Measurements from ENCODE around the gene RSPH1.
"Not testable (repeated sequence)": the region's sequence is repeated elsewhere in the genome, so short reads cannot be mapped to it uniquely, and the experiment has no call there.

RSPH1 gene

DNA sequence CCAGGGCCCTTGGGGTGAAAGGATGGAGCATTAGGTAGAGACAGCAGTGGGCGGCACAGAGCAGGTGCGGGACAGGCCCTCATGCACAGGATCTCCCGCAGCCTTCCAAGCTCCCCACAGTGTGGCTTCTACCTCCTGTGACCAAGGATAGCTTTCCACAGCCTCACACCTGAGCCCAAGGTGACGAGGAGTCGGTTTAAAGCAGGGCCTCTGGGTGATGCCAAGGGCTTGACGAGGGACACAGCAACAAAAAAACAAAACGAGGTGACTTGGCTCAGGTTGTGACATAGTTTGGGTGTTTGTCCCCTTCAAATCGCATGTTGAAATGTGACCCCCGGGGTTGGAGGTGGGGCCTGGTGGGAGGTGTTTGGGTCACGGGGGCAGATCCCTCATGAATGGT is 15.3 kb downstream of the RSPH1 start:
- no peak for DNase-seq

DNA sequence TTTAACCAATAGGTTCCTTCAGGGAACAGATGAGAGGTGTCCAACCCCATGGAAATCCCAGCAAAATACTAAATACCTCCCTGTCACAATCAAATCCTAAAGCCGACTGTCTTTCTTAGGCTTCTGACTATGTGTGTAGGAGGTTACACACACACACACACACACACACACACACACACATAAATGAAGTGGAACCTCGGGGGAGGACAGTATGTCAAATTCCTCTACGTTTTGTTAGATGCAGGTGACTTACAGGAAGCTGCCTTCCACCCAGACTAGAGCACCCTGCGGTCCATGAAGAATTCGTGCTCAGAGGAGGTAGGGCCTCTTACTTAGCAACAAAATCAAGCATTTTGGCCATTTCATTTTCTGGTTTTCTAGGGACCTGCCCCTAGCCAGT is 16.4 kb downstream of the RSPH1 start:
- no peak for DNase-seq

DNA sequence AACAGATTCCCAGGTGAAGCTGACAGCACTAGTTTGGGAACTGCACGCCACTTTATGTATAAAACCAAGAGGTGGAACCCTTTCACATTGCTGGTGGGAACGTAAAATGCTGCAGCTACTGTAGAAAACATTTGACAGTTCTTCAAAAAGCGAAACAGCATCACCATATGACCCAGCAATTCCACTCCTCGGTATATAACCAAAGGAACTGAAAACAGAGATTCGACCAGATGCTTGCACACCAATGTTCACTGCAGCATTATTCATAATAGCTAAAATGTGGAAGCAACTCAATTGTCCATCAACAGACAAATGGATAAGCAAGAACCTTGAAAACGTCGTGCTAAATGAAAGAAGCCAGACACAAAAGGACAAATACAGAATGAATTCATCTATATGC is 17.5 kb downstream of the RSPH1 start:
- no peak for DNase-seq

DNA sequence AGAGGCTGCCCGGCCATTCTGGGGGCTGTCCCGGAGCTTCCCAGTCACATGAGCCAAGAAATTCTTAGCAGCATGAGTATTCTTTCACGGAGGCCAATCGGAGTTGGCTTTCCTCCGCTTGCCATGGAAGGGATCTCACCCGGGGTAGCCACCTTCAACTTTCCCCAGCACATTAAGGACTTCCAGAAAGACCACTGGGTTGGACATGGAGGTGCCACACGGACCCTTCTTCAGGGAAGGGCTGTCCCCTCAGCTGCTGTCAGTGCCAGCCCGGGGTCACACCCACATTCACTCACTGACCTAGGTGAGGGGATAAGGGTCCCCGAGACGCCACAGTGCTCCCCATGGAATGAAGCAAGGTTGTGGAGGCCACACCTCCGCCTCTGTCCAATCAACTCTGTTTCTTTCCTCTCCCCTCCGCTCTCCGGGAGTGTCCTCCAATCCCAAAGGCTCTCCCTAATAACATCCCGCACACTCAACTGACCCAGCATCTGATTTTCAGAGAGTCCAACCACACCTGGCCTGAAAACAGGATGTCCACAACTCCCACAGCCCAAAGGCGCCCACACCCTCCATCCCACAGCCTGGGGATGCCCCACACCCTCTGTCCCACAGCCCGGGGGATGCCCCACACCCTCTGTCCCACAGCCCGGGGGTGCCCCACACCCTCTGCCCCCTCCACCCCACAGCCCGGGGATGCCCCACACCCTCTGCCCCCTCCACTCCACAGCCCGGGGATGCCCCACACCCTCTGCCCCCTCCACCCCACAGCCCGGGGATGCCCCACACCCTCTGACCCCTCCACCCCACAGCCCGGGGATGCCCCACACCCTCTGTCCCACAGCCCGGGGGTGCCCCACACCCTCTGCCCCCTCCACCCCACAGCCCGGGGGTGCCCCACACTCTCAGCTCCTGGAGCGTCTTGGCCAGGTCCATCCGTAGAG is 19.4 kb downstream of the RSPH1 start:
- no peak for DNase-seq

DNA sequence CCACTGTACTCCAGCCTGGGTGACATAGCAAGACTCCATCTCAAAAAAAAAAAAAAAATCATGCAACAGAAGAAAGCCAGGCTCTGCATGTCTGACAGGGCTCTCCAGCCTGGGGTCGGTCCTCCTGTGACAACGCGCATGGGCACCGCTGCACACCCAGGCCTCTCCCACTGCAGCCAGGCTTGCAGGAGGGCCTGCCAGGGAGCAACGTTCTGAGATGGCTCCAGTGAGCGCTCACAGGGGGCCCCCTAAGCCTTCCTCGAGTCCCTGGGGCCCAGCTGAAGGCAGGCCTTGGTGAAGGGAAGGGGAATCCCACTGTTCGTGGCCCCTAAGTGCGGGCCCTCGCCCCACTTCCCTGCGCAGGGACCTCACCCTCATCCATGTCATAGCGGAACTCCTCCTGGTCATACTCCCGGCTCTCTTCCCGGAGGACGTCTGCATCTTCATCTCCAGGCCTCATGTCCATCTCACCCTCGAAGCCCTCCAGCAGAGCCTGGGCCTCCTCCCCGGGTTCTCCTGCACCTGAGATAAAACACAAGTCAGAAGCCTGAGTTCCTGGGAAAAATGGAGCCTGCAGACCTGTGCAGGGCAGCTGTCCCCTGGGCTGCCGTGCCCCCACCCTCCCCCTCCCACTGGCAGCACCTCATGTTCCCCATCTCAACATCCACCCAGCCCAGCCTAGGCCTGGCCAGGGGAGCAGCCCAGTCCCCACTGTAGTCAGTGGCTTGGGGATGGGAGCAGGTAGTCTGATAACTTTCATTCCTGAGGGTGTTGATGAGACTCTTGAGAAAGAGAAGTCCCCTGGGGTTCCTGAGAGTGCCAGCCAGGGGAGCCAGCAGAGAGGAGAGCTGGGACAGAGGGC is 20.3 kb downstream of the RSPH1 start:
- no peak for DNase-seq

DNA sequence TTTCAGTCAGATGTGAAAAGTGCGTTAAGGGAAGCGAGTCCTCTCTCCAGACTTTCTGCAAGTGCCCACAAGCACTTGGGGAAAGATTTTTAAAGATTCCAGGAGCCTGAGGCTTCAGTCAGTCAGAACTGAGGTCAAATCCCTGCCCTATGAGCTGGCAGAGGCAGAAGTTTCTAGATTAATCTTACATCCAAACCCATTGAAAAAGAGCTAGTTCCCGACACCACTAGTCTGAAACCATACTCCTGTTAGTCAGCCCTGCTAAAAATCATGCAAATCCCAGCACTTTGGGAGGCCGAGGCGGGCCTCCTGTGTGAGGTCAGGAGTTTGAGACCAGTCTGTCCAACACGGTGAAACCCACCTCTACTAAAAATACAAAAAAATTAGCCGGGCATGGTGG is 21.0 kb downstream of the RSPH1 start:
- no peak for DNase-seq

DNA sequence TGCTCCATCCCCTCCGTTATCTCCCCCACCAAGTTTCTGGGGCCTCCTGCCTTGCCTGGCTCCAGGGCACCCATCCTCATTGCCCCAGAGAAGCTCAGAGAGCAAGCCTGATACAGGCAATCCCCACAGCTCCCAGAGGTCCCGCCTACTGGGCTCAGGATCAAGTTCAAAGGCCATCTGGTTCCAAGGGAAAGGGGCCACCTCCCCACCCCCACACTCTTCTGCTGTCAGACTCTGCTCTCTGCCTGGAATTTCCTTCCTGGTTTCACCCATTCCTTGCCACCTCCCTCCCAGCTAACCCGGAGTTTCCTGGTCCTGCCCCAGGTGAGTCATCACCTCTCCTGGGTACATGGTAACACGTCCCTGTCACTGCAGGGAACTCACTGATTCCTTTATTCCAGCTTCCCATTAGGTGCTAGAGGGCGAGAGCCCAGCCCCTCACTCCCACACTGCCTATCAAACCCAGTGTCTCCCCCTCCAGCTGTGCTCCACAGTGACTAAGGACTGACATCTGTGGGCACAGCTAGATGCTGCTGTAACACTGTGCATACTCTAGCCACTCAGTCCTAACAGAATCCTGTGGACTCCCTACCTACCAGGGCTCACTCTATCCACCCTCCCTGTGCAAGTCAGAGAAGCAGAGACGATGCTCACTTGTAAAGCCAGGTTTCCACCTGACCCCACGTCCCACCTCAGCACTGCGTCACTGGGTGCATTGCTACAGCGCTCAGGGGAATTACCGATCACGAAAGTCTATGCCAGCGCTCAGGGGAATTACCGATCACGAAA is 21.8 kb downstream of the RSPH1 start:
- no peak for DNase-seq

DNA sequence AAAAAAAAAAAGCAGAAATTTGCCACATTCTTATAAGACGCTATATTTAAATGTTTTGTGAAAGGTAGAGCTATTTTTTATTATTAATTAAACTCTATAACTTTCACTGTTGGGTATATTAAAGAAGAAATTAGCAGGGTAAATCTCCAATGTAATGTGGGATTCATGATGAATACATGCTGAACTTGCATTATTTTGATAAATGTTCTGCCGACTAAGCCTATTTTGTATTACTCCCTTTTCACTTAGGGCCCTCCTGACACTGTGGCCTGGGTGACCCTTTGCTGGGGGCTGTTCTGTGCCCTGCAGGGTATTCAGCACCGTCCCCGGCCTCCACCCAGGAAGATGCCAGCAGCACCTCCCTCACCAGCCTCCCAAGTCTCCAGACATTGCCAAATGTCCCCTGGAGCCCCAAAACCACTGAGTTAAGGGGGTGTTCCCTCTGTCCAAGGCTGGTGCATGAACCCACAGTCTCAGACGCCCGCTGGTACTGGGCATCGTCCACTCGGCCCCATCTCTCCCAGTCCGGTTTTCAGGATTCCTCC is 22.5 kb downstream of the RSPH1 start:
- DNase-seq = no peak

DNA sequence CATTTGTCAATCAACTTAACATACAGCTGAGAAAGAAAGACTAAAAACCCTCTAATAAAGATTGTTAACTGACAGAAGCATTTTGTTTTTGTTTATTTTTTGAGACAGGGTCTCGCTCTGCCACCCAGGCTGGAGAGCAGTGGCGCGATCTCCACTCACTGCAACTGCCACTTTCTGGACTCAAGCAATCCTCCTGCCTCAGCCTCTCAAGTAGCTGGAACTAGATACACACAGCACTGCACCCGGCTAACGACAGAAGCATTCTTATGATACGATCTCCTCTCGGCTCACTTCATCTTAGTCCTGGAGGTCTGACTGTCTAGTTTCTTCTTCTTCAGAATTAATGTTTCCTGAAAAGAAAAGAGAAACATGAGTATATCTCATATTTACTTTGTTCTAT is 23.5 kb downstream of the RSPH1 start:
- no peak for DNase-seq

DNA sequence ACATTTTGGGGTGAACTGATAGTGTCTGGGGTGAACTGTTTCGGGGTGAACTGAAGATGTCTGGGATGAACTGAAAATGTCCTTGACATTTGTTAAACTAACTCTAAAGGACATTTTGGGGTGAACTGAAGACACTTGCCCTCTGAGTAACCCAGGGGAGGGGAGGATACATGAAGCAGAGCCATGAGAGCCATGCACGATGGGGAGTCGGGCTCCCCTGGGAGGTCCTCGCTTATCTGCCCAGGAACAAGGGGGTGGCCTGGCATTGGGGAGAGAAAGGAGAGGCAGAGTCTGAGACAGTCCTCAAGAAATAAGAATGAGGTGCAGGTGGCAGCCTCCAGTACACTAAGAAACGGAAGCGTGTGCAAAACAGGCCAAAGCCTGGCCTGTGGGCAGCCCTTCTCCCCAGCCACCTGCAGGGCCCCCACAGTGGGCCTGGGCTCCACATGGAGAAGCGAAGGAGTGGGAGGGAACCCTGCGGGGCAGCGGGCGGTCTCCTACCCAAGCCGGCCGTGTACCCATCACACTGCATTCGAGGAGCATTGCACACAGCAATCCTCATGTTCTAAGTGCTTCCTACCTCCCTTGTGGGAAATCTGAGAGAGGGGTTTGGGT is 24.2 kb downstream of the RSPH1 start:
- DNase-seq = no peak

DNA sequence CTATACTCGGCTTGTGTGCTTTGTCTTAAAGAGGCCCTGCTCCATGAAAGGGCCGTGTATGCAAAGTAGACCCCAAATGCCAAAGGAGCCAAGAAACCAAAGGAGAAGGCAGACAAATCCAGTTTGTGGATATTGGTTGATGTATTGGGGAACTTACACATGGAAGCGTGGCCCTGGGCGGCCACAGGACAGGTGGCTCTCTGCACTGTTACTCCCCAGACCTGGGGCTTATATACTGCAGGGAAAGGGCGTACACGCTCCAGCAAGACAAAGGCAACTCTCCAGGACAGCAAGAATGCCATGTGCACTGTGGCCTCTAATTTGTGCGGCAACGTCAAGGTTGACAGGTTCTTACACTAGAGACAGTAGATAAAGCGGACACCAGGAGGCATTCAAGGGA is 24.8 kb downstream of the RSPH1 start:
- DNase-seq = no peak

DNA sequence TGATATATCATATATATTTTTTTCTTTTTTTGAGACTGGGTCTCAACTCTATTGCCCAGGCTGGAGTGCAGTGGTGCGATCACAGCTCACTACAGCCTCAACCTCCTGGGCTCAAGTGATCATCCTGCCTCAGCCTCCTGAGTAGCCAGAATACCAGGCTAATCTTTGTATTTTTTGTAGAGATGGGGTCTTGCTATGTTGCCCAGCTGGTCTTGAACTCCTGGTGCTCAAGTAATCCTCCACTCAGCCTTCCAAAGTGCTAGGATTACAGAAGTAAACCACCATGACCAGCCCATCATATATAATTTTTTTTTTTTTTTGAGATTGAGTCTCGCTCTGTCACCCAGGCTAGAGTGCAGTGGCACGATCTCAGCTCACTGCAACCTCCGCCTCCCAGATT is 26.3 kb downstream of the RSPH1 start:
- not testable (repeated sequence) for DNase-seq

DNA sequence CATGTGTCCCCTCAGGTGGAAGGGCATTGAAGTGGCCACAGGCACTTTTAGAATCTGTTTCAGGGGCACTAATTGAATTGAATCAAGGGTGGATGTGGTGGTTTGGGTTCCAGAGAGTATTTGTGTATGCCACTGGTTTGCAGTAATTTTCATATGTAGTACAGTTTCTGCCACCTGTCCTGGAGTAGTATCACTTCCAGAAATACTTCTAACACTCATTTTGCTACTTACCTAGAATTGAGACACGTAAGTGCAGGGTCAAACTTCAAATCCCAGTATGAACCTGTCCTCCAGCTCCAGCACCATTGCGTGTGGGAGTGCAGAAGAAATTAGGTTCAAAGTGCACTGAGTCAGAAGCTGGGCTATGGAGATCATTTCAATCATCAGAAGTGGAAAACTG is 26.8 kb downstream of the RSPH1 start:
- no peak for DNase-seq

DNA sequence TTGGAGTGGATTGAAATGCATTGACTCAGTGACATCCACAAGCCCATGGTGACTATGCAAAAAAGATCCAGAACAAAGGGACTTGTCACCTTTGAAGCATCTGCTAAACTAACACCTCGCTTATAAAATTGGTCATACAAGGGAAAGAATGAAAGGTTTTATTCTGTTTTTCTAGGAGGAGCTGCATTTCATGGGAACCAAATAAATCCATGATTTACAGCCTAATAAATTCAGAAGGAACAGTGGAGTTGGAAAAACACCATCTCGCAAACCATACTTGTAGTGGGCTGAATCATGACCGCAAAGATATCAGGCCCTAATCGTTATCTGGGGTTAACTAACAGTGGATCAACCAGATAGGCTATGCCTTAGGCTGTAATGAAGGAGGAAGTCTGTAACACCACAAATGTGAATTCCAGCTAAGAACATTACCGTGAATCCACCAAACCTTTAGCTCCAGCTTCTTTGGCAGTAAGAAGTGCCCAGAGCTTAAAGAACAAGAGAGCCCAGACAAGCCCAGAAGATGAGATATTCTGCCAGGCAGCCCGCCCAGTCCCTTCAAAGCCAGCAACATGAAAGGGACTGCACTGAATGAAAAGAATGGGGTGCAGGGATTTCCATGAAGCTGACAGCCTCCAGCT is 27.4 kb downstream of the RSPH1 start:
- DNase-seq = no peak

DNA sequence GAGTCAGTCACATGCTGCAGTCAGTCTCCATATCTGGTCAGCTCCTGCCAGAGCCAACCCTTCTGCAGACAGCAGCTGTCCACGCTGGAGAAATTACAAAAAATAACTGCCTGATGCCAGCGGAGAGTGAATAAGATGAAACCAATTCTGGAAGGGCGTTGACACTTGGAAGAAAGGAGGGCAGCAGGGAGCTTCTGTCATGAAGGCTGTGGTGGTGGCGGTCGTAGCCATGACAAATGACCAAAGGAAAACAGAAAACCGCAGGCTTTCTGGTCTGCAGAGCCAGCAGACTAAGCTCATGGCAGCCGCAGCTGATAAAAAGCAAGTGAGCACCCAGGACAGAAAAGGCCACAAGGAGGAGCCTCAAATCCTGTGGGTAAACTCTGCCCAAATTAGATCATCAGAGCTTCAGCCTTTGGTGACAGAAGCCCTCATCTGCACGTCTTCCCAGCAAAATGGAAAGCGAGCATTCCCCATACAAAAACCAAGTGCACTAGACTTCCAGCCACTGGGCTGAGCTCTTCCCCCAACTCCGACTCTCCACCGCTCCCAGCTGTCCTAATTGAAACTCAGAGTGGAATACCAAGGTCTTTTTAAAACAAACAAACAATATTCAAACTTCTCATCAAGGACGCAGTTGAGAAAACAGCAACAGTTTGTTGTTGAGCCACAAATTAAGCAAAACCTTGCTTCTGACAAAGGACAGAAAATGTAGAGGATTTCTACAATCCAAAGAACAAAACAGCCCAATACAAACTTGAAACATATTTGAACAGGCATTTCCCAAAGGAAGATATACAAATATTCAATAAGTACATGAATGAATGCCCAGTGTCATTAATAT is 28.7 kb downstream of the RSPH1 start:
- DNase-seq = no peak

DNA sequence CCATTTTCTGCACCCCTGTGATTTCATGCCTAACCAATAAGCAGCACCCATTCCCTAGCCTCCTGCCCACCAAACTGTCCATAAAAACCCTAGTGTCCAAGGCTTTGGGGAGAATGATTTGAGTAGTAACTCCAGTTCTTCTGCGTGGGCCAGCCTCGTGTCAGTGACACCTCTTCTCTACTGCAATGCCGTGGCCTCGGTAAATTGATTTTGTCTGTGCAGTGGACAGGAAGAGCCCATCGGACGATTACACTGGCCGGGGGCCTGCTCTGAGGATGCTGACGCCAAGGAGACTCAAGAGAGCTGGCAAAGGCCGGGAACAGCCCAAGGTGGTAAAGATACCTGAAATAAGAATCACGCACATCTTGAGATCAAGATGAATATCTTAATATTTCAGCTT is 29.3 kb downstream of the RSPH1 start:
- no peak for DNase-seq

DNA sequence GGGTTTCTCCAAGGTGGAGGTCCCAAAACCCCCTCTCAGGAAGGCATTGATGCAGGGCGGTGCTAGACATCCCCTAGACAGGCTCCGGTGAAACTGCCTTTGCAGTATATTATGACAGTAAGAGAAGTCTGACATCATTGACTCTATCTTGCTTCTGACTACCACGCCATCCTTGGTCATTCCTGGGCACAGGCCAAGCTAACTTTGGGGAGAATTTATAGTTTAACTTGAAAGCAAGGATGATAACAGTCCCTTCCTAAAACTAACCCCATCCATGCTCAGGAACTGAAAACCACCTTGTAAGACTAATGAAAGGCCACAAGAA is 30.3 kb downstream of the RSPH1 start:
- no peak for DNase-seq

DNA sequence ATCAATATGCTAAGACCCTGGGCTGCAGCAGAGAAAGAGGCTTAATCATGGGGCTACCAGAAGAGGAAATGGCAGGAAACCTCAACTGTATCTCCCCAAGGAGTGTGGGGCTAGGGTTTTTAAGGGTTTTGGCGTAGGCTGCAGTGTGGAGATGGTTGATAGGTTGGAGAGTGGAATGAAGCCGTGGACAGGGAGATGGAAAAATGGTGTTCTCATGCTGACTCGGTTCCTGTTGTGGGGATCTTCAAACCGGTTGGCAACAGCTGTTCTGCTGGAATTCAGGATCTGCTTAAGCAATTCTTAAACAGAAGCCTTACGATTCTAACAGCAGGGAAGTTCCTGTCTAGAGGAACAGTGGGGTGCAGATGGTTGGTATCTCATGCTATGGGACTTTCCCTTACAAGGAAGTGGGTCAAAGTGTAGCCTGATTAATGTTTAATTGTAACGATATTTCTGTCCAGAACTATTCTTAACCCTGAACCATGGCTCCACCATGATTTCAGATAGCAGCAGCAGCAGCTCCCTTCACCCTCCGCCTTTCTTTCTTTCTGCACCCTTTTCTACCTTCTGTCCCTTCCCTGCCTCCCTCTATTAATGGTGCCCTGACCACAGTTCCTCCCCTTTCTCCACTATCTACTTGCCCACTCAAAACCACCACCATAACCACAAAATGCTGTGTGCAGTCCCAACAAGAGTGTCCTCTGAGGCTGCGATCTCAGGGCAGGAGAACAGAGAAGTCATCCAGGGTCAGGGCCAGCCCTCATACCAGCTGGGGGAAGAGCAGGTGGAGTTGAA is 30.8 kb downstream of the RSPH1 start:
- DNase-seq = no peak

DNA sequence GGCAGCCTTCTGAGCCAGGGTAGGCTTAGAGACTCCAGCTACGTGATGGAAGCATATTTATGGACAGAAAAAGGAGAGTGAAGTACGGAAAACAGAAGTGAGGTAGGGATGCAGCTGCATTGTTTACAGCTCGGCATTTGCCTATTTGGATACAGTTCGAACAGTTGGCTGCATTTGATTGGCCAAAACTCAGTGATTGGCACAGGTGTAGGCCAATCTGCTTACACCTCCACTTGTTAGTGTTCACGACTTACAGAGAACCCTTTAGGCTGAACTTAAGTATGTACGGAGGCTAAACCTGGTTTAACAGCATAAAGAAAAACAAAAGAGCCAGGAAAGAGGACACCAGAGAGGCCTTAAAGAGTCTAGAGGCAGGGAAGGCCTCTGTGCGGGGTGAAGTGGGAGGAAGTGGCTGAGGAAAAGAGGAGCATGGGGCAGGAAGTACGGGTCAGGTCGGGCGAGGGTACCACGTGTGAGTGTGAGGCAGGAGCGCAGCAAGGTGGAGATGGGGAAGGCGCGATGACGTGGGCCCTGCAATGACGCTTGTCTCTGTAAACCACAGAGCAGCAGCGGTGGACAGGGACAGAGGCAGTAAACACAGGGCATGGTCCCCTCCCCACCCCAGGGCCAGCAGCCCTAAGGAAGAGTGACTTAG is 32.0 kb downstream of the RSPH1 start:
- peak; percentile 63 for DNase-seq
